ENCODE measurements around the gene NCAPG. TPM values are rescaled to one million over a fixed set of nuclear protein-coding genes. Genes with fewer than 3 reads are reported as not detected.

The NCAPG gene
- total RNA-seq, 2 donors from 2014 or later, result 0.20 to 0.44 TPM

DNA sequence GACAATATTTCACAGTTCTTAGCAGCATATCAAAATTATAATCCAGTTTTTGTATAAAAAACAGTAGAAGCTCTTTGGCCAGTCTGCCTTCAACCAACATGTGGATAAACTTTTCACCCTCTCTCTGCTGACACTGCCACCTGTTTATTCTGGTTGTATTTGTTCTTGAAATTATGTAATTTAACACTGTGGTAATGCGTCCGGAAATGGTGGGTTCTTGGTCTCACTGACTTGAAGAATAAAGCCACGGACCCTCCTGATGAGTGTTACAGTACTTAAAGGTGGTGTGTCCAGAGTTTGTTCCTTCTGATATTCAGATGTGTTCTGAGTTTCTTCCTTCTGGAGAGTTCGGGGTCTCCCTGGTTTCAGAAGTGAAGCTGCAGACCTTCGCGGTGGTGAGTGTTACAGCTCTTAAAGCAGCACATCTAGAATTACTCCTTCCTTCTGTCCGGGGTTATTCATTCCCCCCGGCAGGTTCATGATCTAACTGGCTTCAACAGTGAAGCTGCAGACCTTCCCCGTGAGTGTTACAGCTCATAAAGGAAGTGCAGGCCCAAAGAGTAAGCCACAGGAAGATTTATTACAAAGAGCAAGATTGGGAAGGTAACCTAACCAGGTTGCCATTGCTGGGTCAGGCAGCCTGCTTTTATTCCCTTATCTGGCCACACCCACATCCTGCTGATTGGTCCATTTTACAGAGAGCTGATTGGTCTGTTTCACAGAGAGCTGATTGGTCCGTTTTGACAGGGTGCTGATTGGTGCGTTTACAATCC, 45.1 kb upstream of the NCAPG start:
- H3K4me3 ChIP-seq, result no peak overlapping the region
- H3K9me3 ChIP-seq, result no peaks in the 10 kb centered on the region
- TF ChIP-seq CTCF (IDR thresholded peaks at IDR 0.05), result no peak
- H3K36me3 ChIP-seq, result no peaks in the 10 kb centered on the region
- no peaks in the 10 kb centered on the region for H3K27me3 ChIP-seq
- no peaks in the 10 kb centered on the region for H3K4me1 ChIP-seq
- no peak for DNase-seq (ENCODE audit: low spot score)
- H3K27ac ChIP-seq, result no peak overlapping the region

DNA sequence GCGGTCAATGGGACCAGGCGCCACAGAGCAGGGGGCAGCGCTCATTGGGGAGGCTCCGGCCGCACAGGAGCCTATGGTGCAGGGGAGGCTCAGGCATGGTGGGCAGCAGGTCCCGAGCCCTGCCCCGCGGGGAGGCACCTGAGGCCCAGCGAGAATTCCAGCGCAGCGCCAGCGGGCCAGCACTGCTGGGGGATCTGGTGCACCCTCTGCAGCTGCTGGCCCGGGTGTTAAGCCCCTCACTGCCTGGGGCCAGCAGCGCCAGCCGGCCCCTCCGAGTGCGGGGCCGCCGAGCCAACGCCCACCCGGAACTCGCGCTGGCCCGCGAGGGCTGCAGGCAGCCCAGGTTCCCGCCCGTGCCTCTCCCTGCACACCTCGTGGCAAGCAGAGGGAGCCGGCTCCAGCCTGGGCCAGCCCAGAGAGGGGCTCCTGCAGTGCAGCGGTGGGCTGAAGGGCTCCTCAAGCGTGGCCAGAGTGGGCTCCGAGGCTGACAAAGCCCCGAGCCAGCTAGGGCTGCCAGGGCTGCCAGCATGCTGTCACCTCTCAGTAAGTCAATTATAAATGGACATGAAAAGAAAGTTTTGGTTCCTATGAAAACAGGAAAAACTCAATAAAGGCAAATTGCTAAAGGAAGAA, 43.8 kb upstream of the NCAPG start:
- Histone ChIP-seq H3K27ac (no peak overlapping the region), H3K4me3 (no peak overlapping the region), H3K4me1 (no peaks in the 10 kb centered on the region), H3K27me3 (no peaks in the 10 kb centered on the region), H3K36me3 (no peaks in the 10 kb centered on the region), H3K9me3 (no peaks in the 10 kb centered on the region)
- DNase-seq (ENCODE audit: low spot score), result no peak
- no peak for TF ChIP-seq CTCF (IDR thresholded peaks at IDR 0.05)

DNA sequence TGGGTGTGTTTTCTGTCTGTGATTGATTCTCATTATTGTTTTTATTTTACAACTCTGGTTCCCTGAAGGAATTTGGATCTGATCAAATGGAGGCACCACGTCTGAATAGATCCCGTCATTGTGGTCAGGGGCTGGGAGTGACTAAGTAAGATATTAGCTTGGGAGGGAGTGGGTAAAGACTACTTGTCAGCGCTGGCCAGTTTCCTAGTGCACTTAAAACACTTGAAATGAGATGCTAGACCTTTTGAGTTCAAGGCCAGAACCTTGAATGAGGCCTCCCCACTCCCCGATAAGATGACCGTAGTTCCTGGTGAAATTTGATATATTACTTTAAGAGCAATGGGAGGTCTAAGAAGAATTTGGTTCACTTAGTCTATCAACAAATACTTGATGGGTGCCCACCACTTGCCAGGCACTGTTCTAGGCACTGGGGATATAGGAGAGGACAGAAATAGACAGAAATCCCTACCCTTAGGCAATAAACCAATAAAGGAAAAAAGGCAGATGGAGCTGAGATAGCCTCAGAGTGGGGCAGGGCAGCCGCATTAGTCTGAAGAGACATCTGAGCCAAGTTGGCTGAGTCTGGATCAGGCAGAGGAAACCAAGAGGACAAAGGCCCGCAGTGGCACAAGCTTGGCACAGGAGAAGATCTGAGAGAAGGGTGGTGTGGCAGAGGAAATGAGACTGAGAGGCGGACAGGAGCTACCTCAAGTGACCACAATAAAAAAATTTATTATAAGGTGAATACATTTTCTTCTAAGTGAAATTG, 41.2 kb upstream of the NCAPG start:
- TF ChIP-seq CTCF (IDR thresholded peaks at IDR 0.05), result no peak
- Histone ChIP-seq H3K27ac (no peak overlapping the region), H3K4me3 (no peak overlapping the region), H3K27me3 (no peaks in the 10 kb centered on the region), H3K9me3 (no peaks in the 10 kb centered on the region), H3K4me1 (no peaks in the 10 kb centered on the region), H3K36me3 (no peaks in the 10 kb centered on the region)
- DNase-seq (ENCODE audit: low spot score), result no peak

DNA sequence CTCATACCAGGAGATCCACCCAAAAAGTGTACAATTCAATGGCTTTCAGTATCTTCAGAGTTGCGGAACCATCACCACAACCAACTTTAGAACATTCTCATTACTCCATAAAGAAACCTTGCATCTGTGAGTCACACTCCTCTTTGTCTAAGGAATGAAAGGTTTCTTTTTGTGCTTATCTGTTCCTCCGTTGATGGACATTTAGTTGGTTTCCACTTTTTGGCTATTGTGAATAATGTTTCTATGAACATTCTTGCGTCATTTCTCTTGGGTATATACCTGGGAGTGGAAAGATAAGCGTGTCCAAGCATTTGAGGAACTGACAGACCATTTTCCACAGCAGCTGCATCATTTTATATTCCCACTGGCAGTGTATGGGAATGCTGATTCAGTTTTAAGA, 39.9 kb upstream of the NCAPG start:
- DNase-seq (ENCODE audit: low spot score), result no peak
- TF ChIP-seq CTCF (IDR thresholded peaks at IDR 0.05), result no peak
- no peak overlapping the region for H3K4me3 ChIP-seq
- no peaks in the 10 kb centered on the region for H3K36me3 ChIP-seq
- H3K27ac ChIP-seq, result no peak overlapping the region
- no peaks in the 10 kb centered on the region for H3K9me3 ChIP-seq
- H3K4me1 ChIP-seq, result no peaks in the 10 kb centered on the region
- no peaks in the 10 kb centered on the region for H3K27me3 ChIP-seq

- Histone ChIP-seq H3K27ac (no peak overlapping the region), H3K4me1 (no peaks in the 10 kb centered on the region), H3K4me3 (no peak overlapping the region), H3K36me3 (no peaks in the 10 kb centered on the region), H3K9me3 (no peaks in the 10 kb centered on the region), H3K27me3 (no peaks in the 10 kb centered on the region)
- DNase-seq (ENCODE audit: low spot score), result no peak
- no peak for TF ChIP-seq CTCF (IDR thresholded peaks at IDR 0.05)
Observed at GRCh38 chr4:17771284-17771908, 39.4 kb upstream of the NCAPG start.

Measured in right atrium auricular region (tissue), 2 donors.